T-helper 2 cell treated with Interferon-gamma antibody and Interleukin-4, amounts not matched to agents 100 ng/mL and 5 ng/mL, for 36 hours (primary cell): ENCODE measurements around the gene PCSK5. TPM values are rescaled to one million over a fixed set of nuclear protein-coding genes. Genes with fewer than 3 reads are reported as not detected.
"Not testable (repeated sequence)": the region's sequence is repeated elsewhere in the genome, so short reads cannot be mapped to it uniquely, and the experiment has no call there.

Experiments
- intact Hi-C: fragments of 100-400 bp; cut with micrococcal nuclease; formaldehyde crosslinking; loops from one replicate; pipeline ENCODE4 v1.15.1; 2023
- total RNA-seq: library from RNA; stranded (reverse); gene quantifications from 2 replicates; pipeline ENCODE4 v1.2.3, GENCODE V29; 2022

Gene PCSK5
- total RNA-seq, 1 donor from 2014 or later, result 3.1 TPM

- intact Hi-C loops, result no loop called here
These were observed 406.3 kb downstream of the PCSK5 start for GRCh38 chr9:76296561-76297310.

- intact Hi-C loops, result no loop called here
These were observed 407.3 kb downstream of the PCSK5 start for GRCh38 chr9:76297721-76298239.

- intact Hi-C loops, result no loop called here
These were observed 408.2 kb downstream of the PCSK5 start for GRCh38 chr9:76298521-76299144.

- intact Hi-C loops, result loop anchor here (2.0 to 10.0 kb wide), 5 partner anchors 280 to 1102 kb away; partner anchors contain the start of gene PCSK5
These were observed 412.1 kb downstream of the PCSK5 start for GRCh38 chr9:76302543-76302942.

DNA sequence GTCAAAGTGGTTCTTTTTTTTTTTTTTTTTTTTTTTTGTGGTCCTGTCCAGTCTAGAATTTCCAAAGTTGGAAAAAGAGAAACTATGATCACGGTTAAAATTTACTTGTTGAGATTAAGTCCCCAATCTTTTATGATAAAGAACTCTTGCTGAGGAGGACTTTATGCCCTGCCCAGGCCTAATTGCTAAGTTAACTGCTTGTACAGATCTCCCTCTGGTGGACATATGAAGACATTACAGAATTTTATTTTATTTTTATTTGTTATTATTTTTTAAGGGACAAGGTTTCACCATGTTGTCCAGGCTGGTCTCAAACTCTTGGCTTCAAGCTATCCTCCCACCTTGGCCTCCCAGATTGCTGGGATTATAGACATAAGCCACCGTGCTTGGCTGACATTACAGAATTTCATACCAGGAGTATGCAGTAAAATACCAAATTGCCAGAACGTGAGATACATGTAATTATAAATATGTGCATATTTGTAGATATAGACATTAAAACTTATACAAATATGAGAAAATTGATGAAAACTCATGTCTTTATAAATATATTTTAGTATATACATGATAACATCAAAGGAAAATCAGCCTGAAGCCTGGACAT is 412.6 kb downstream of the PCSK5 start:
- intact Hi-C loops, result loop anchor here (2.0 to 10.0 kb wide), 5 partner anchors 281 to 1102 kb away; partner anchors contain the start of gene PCSK5

DNA sequence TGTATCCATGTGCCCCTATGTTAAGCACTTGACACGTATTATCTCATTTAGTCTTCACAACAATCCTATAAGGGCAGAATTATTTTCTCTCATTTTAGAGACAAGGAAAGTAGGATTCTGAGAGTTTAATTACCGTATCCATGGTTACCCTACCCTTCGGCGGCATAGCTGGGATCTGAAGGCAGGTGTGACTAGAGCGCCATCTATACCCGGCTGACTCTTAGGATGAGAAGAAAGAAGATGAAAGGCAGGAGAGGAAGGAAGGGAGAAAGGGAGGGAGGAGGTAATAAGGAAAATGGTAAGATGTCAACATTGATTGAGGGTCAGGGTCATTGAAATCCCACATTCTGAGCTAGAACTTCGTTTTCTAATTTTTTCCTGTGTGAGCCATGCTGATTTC is 416.6 kb downstream of the PCSK5 start:
- intact Hi-C loops, result loop anchor here (10.0 kb wide), 1 partner anchor 412 kb away; the partner anchor contains the start of gene PCSK5

DNA sequence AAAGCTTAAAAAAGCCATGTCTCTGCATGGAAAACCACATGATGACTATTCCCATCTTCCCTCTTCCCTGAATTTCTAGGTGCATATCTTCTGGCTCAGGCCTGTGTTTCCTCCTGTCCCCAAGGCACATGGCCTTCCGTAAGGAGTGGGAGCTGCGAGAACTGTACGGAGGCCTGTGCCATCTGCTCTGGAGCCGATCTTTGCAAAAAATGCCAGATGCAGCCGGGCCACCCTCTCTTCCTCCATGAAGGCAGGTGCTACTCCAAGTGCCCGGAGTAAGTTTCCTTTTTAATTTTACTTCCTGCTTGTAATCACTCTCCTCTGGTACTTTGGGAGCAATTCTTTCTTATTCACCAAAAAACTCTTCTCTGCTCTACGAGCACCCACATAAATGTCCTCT is 420.1 kb downstream of the PCSK5 start:
- intact Hi-C loops, result no loop called here

DNA sequence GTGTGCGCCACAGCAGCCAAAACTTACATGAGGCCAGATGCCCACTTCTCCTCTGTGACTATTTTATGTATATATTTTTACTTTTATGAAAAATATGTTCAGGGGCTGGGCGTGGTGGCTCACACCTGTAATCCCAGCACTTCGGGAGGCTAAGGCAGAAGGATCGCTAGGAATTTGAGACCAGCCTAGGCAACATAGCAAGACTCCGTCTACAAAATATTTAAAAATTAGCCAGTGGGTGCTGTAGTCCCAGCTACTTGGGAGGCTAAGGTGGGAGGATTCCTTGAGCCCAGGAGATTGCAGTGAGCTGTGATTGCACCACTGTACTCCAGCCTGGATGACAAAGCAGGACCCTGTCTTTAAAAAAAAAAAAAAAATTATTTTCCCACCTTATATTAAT is 420.5 kb downstream of the PCSK5 start:
- intact Hi-C loops, result no loop called here

DNA sequence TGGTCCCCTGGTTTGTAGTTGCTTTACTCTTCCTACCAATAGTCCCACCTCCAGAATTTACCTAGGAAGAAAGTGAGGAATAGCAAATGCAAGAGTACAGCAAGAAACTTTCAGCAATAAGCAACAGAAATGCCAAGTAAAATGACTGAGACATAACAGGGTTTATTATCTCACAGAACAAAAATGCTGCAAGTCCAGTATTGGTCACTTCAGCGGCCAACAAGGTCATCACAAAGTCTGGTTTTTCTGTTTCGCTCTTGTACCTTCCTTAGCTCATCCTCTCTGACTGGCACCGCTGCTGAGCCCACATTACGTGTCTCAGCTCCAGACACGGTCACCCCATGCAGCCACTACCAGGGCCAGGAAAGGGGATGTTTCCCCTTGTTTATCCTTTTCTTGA is 421.1 kb downstream of the PCSK5 start:
- intact Hi-C loops, result no loop called here

DNA sequence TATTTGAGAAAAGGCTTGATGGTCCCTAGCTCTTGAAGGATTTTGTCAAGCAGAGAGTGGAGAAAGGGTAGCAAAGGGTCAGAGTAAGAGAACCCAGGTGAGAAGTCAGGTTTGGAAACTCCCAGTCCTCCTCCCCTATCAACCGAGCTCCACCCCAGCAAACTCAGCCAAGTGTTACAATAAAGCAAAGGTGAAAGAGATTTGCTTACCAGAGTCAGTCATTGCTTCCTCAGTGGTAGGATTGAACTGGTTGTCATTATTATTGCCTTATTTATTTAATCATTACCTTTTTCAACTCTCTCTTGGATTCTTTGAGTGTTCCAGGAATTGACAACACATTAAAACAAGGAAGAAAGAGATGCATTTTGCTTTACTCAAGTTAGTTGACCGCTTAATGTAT is 423.3 kb downstream of the PCSK5 start:
- intact Hi-C loops, result no loop called here

DNA sequence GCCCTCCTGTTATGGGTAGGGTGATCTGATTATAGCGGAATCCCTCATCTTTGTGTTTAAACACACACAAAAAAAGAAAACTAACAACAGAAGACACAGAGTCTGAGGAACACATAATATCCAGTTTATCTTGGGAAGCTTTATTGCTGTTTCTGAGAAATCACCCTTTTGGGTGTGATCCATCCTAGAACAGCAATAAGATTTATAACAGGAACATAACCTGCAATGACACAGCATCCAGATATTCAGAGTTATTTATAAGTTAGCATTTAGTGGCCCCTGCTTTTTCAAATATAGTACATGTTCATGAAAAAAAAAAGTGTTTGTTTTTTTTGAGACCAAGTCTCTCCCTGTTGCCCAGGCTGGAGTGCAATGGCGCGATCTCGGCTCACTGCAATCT is 423.8 kb downstream of the PCSK5 start:
- intact Hi-C loops, result no loop called here

GRCh38 chr9:76316069-76316468 is 425.6 kb downstream of the PCSK5 start:
- intact Hi-C loops, result no loop called here

GRCh38 chr9:76319466-76319865 is 429.0 kb downstream of the PCSK5 start:
- intact Hi-C loops, result not testable (repeated sequence)

GRCh38 chr9:76321195-76321828 is 430.8 kb downstream of the PCSK5 start:
- intact Hi-C loops, result no loop called here

DNA sequence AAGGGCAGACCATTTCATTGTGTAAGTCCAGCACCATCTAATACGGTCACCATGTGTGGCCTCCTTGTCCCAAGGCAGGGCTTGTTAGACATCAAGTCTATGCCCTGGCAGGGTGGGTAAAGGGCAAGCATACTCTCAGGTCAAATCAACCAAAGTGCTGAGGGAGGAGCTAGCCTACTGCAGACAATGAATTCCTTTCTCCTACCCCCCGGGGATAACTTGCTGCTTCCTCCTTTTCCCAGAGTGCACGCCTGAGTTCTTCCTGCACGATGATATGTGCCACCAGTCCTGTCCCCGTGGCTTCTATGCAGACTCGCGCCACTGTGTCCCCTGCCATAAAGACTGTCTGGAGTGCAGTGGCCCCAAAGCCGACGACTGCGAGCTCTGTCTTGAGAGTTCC is 432.3 kb downstream of the PCSK5 start:
- intact Hi-C loops, result no loop called here

DNA sequence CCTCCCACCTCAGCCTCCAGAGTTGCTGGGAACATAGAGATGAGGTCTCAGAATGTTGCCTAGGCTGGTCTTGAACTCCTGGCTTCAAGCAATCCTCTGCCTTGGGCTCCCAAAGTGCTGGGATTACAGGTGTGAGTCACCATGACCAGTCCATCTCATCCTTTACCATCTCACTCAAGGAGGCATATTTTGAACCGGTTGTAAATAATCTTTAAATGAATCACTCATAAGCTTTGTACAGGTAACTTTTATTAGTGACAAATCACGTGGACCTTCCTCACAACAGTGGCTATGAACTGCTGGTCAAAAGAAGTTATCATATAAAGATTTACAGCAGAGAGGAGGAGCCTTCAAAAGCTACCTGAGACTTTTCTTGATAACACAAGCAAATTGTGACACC is 433.0 kb downstream of the PCSK5 start:
- intact Hi-C loops, result no loop called here

GRCh38 chr9:76324030-76324429 is 433.6 kb downstream of the PCSK5 start:
- intact Hi-C loops, result not testable (repeated sequence)

DNA sequence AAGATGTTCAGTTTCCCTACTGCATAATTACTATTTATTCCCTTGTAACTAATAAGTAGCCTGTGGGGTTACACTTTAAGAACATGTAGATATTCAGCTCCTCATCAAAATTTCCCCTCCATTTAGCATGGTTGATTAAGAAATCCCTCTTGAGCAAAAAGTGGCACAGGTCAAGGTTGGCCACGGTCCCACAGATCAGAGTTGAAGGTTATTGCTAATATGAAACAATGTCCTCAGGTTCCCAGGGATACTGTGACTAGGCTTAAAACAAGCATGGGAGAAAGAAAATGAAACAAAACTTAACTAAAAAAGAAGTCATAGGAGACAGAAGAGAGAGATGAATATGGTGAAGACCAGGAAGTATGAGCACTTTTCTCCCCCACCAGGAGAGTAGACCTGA is 439.6 kb downstream of the PCSK5 start:
- intact Hi-C loops, result no loop called here

GRCh38 chr9:76333388-76333787 is 442.9 kb downstream of the PCSK5 start:
- intact Hi-C loops, result no loop called here

GRCh38 chr9:76333964-76334363 is 443.5 kb downstream of the PCSK5 start:
- intact Hi-C loops, result no loop called here

GRCh38 chr9:76336027-76336426 is 445.6 kb downstream of the PCSK5 start:
- intact Hi-C loops, result no loop called here

DNA sequence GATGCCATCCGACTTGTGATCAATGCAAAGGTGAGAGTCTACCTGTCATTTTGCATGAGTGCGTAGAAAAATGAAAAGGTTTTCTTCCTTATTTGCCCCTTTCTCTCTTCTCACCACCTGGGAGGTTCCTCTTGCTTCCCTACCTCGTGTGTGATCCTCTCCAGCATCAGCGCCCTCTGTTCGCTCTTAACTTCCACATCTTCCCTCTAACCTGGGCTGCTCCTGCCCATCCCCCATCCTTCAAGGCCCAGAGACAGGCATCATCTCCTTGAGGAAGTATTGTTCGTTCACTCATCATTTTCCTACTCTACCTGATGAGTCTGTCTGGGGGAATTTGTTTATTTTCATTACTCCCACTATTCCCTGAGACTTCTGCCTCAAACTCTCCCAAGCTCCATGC is 447.9 kb downstream of the PCSK5 start:
- intact Hi-C loops, result no loop called here
